GM10248 (cell line): Measurements from ENCODE around the gene NUP98.

Source experiments
- CTCF ChIA-PET: fragments of 300-600 bp; sonication (Branson Sonifier 250); formaldehyde crosslinking; extraction: SDS; loops from one replicate; lab custom pipeline; 2021; ENCODE audit warnings: antibody characterized with exemption; lab: Yijun Ruan, JAX
- POLR2A ChIA-PET: fragments of 350-650 bp; sonication (Branson Sonifier 250); formaldehyde crosslinking; extraction: SDS; loops from one replicate; lab custom pipeline; 2020; ENCODE audit warnings: antibody characterized with exemption; lab: Yijun Ruan, JAX
- DNase-seq: peaks from one replicate; pipeline ENCODE4 v3.0.0; 2012; ENCODE audit errors: extremely low spot score
- CTCF ChIP-seq: IDR thresholded peaks from 2 replicates; pipeline ENCODE4 v1.5.1; 2012; ENCODE audit warnings: mild to moderate bottlenecking, low read depth; ENCODE audit errors: extremely low read depth, missing control alignments, control extremely low read depth

The NUP98 gene

GRCh38 chr11:3823762-3824506 is 26.6 kb upstream of the NUP98 start:
- no peak for DNase-seq
- CTCF ChIA-PET, result interaction anchor here (0.9 to 3.3 kb wide), 11 partner anchors 11 to 249 kb away, joined by 3 to 28 read pairs (median 6); partner anchors contain the start of genes PGAP2 and RHOG
- TF ChIP-seq CTCF, result no peak
- POLR2A ChIA-PET, result interaction anchor here (1.3 kb wide), 1 partner anchor 16 kb away, joined by 3 read pairs; the partner anchor contains the start of gene RHOG

GRCh38 chr11:3823303-3823702 is 25.9 kb upstream of the NUP98 start:
- ChIA-PET CTCF (interaction anchor here (0.9 to 2.6 kb wide), 8 partner anchors 9 to 250 kb away, joined by 3 to 15 read pairs (median 4); partner anchors contain the start of genes PGAP2 and RHOG), POLR2A (interaction anchor here (0.6 to 0.7 kb wide), 2 partner anchors 55 to 235 kb away, joined by 3 read pairs; no protein-coding TSS in a partner anchor)
- DNase-seq, result no peak
- TF ChIP-seq CTCF, result no peak

- DNase-seq, result no peak
- no peak for TF ChIP-seq CTCF
- POLR2A ChIA-PET, result interaction anchor here (0.7 kb wide), 1 partner anchor 15 kb away, joined by 5 read pairs; no protein-coding TSS in a partner anchor
- CTCF ChIA-PET, result interaction anchor here (1.1 to 5.1 kb wide), 5 partner anchors 9 to 250 kb away, joined by 3 to 47 read pairs (median 3); partner anchors contain the start of gene PGAP2
These were observed 25.0 kb upstream of the NUP98 start for GRCh38 chr11:3822312-3822711.

- ChIA-PET CTCF (interaction anchor here (0.8 to 5.6 kb wide), 6 partner anchors 10 to 252 kb away, joined by 3 to 47 read pairs (median 18); partner anchors contain the start of gene PGAP2), POLR2A (interaction anchor here (0.6 to 1.5 kb wide), 2 partner anchors 13 to 1746 kb away, joined by 3 to 5 read pairs; no protein-coding TSS in a partner anchor)
- TF ChIP-seq CTCF, result no peak
- DNase-seq, result no peak
These were observed 23.6 kb upstream of the NUP98 start for GRCh38 chr11:3820971-3821370.

GRCh38 chr11:3817181-3817800 is 19.9 kb upstream of the NUP98 start:
- CTCF ChIA-PET, result interaction anchor here (1.3 to 5.6 kb wide), 4 partner anchors 9 to 255 kb away, joined by 3 to 29 read pairs (median 14); partner anchors contain the start of gene PGAP2

More at GRCh38 chr11:3817181-3817800, 19.9 kb upstream of the NUP98 start:
- DNase-seq, result no peak
- POLR2A ChIA-PET, result interaction anchor here (0.6 kb wide), 1 partner anchor 33 kb away, joined by 3 read pairs; no protein-coding TSS in a partner anchor
- TF ChIP-seq CTCF, result no peak
